Measurements from ENCODE around the gene PTPRO.

- TF ChIP-seq EZH2phosphoT487 (IDR thresholded peaks at IDR 0.05; ENCODE audit: borderline replicate concordance, low read depth) (no peak), FOXM1 (IDR thresholded peaks at IDR 0.05; ENCODE audit: low read depth) (no peak), RFX5 (IDR thresholded peaks at IDR 0.05; ENCODE audit: low read length) (no peak), REST (IDR thresholded peaks at IDR 0.05; ENCODE audit: low read depth, low read length) (no peak), SMC3 (IDR thresholded peaks at IDR 0.05; ENCODE audit: low read depth, low read length) (peak; percentile 97), CTCF (IDR thresholded peaks at IDR 0.05) (peak; percentile 92)
Measured at GRCh38 chr12:15590180-15590826, 268.0 kb downstream of the PTPRO start.

All from SK-N-SH (cell line).